GM18868 (cell line): ENCODE measurements around the gene CDKN1A.
"Not testable (repeated sequence)": the region's sequence is repeated elsewhere in the genome, so short reads cannot be mapped to it uniquely, and the experiment has no call there.

Experiments
- ATAC-seq: cut with Tn5 transposase; IDR thresholded peaks from one replicate; pipeline ENCODE4 v1.9.1; 2021; ENCODE audit warnings: mild to moderate bottlenecking, moderate library complexity; ENCODE audit not compliant: unreplicated experiment

CDKN1A gene

GRCh38 chr6:36678488-36679042, at the start of gene CDKN1A:
TSS of gene CDKN1A (plus strand) at chr6:36678714. CDS start at chr6:36684102, 5,388 bp downstream.
- peak; percentile 53 for ATAC-seq

- ATAC-seq, result no peak
Measured at GRCh38 chr6:36629784-36630183, 48.7 kb upstream of the CDKN1A start.

- no peak for ATAC-seq
Measured at GRCh38 chr6:36631326-36632011, 47.0 kb upstream of the CDKN1A start.

- no peak for ATAC-seq
Measured at GRCh38 chr6:36633370-36633769, 45.1 kb upstream of the CDKN1A start.

- ATAC-seq, result no peak
Measured at GRCh38 chr6:36633915-36634314, 44.6 kb upstream of the CDKN1A start.

- ATAC-seq, result no peak
Measured at GRCh38 chr6:36634317-36635108, 44.0 kb upstream of the CDKN1A start.

- ATAC-seq, result no peak
Measured at GRCh38 chr6:36636283-36636682, 42.2 kb upstream of the CDKN1A start.

- ATAC-seq, result no peak
Measured at GRCh38 chr6:36636687-36637418, 41.7 kb upstream of the CDKN1A start.

GRCh38 chr6:36638579-36638978, 39.9 kb upstream of the CDKN1A start:
- ATAC-seq, result no peak

- no peak for ATAC-seq
Measured at GRCh38 chr6:36639171-36639808, 39.2 kb upstream of the CDKN1A start.

- ATAC-seq, result no peak
Measured at GRCh38 chr6:36641543-36641942, 37.0 kb upstream of the CDKN1A start.

GRCh38 chr6:36642913-36643817, 35.3 kb upstream of the CDKN1A start:
- ATAC-seq, result no peak

- no peak for ATAC-seq
Measured at GRCh38 chr6:36643977-36644376, 34.5 kb upstream of the CDKN1A start.

- no peak for ATAC-seq
Measured at GRCh38 chr6:36649086-36649485, 29.4 kb upstream of the CDKN1A start.

- ATAC-seq, result no peak
Measured at GRCh38 chr6:36649701-36650484, 28.6 kb upstream of the CDKN1A start.

GRCh38 chr6:36650848-36651478, 27.6 kb upstream of the CDKN1A start:
- peak; percentile 76 for ATAC-seq

GRCh38 chr6:36651659-36652379, 26.7 kb upstream of the CDKN1A start:
- ATAC-seq, result no peak

- ATAC-seq, result not testable (repeated sequence)
Measured at GRCh38 chr6:36654469-36654868, 24.0 kb upstream of the CDKN1A start.
